ENCODE measurements around the gene SERINC2.
"Not testable (repeated sequence)": the region's sequence is repeated elsewhere in the genome, so short reads cannot be mapped to it uniquely, and the experiment has no call there.

Gene SERINC2

DNA sequence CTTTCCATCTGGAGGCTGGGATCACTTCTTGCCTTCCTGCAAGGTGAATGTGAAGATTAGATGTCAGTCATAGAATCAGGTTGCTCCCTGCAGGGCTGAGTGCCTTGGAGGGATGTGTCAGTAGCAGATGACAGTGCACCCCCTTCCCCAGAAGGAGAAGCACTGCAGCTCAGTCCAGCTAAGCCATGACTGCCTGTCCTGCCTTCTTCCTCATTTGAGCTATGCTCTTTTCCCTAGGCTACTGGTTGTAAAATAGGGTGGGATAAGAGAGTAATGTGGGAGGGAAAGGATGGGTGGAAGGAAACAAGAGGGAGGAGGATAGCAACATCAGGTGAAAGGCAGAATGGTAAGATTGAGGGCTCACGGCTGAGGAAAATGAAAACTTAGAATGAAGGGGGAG is 29.0 kb upstream of the SERINC2 start:
- no peak for DNase-seq (ENCODE audit: low read depth)

DNA sequence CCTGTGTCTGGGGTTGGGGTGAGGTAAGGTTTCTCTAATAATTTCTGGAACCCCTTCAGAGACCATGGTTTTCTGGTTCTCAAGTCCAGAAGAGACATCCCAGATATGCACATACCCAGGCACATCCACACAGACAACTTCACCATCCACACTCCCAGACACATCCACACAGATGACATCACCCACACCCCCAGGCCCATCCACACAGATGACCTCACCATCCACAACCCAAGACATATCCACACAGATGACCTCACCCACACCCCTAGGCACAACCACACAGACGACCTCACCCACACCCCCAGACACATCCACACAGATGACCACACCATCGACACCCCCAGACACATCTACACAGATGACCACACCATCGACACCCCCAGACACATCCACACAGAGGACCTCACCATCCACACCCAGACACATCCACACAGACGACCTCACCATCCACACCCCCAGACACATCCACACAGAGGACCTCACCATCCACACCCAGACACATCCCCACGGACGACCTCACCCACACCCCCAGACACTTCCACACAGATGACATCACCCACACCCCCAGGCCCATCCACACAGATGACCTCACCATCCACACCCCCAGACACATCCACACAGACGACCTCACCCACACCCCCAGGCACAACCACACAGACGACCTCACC is 26.3 kb upstream of the SERINC2 start:
- DNase-seq (ENCODE audit: low read depth) = not testable (repeated sequence)

DNA sequence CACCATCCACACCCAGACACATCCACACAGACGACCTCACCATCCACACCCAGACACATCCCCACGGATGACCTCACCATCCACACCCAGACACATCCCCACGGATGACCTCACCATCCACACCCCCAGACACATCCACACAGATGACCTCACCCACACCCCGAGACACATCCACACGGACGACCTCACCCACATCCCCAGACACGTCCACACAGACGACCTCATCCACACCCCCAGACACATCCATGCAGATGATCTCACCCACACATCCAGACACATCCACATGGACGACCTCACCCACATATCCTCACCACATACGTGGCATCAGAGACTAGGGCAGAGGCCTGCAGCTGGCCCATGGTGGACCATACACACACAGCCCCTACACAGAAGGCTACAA is 25.4 kb upstream of the SERINC2 start:
- DNase-seq (ENCODE audit: low read depth) = no peak

DNA sequence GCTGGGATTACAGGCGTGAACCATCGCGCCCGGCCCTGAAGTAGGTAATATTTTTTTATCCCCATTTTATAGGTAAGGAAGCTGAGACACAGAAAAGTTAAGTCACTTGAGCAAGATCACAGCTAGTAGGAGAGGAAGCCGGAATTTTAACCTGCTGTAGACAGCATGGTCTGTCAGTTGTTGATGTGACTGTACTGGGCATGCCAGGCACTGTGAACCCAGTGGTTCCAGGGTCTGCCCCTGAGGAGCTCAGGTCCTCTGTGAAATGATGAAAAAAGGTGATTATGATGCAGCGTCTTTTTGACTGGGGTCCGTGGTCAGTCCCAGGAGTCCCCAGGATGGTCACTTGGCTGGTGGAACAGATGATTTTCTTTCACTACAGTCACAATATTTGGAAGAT is 23.4 kb upstream of the SERINC2 start:
- no peak for DNase-seq (ENCODE audit: low read depth)

DNA sequence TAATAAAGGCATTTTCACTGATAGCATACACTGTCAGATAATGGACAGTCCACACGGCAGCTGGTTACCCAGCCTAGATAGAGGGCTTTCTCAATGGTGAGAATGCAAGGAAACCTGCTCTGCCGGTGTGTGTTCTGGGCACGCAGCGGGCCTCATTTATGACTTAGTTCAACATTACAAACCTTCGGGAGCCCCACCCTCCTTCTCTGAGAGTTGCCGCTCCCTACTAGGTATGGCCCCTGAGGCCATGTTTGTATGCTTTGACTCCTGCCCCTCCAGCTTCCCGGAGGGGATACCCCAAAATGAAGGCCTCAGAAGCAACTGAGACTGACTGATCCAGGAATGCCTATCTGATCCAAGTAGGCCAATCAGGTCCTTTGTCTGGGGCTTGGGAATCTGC is 22.9 kb upstream of the SERINC2 start:
- no peak for DNase-seq (ENCODE audit: low read depth)

DNA sequence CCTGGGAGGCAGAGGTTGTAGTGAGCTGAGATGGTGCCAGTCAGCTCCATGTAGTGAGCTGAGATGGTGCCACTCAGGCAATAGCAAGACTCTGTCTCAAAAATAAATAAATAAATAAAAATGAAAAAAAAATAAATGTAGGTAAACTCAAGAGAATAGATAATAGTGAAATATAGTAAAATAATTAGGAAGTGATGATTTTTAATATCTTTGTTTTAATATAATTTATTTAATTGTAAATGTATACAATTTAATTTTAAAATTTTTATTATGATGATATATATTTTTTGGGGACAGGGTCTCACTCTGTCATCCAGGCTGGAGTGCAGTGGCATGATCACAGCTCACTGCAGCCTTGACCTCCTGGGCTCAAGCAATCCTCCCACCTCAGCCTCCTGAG is 19.6 kb upstream of the SERINC2 start:
- no peak for DNase-seq (ENCODE audit: low read depth)

DNA sequence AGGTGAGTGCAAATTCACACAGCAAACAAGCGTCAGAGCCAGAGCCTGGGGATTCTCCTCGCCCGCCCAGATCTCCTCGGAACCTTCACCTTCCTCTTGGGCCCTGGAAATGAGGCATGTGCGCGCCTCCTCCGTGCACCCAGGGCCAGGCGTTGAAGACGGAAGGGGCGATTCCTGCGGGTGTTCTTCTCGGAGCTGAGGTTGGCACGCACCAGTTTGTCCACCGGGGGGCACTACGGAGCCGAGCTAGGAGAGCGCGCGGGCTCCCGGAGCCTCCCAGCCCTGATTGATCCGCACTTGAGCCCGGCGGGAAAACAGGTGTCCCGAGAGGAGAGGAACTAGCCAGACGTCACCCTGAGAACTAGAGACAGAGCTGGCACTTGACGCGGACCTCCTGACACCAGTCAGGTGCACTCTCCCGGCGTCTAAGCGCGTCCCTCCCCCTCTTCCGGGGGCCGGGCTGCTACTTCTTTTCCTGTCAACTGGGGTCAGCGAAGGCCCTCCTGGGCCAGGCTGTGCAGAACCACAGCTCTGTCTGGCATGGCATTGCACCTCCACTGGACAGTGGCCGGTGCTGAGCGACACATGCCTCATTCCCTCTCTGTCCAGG is 18.3 kb upstream of the SERINC2 start:
- peak; percentile 56 for DNase-seq (ENCODE audit: low read depth)

DNA sequence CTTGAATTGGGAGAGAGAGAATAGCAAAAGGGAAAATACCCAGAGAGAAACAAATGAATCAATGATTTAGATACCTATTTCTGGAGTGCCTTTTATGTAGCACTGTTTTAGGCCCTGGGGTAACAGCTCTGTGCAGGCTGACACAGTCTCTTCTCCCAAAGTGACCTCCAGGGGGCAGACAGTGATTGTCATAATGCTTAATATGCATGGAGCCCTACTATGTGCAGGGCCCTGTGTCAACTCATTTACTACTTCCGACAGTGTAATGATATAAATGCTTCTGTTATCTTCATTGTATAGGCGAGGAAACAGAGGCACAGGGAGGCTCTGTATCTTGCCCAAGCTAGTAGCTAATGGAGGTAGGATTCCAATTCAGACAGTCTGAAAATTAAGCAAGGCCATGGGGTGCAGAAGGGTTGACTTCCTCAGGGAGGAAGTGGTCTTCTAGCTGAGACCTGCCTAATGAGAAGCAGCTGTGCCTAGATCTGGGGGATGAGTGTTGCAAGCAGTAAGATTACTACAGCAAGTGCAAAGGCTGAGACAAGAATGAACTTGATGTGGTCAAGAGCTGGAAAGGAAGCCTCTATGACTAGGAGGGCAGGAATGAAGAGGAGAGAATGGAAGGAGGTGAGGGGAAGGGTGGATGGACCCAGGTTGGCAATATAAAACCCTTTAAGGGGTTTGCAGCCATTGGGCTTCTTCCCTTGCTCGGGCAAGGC is 16.2 kb upstream of the SERINC2 start:
- DNase-seq (ENCODE audit: low read depth) = no peak

DNA sequence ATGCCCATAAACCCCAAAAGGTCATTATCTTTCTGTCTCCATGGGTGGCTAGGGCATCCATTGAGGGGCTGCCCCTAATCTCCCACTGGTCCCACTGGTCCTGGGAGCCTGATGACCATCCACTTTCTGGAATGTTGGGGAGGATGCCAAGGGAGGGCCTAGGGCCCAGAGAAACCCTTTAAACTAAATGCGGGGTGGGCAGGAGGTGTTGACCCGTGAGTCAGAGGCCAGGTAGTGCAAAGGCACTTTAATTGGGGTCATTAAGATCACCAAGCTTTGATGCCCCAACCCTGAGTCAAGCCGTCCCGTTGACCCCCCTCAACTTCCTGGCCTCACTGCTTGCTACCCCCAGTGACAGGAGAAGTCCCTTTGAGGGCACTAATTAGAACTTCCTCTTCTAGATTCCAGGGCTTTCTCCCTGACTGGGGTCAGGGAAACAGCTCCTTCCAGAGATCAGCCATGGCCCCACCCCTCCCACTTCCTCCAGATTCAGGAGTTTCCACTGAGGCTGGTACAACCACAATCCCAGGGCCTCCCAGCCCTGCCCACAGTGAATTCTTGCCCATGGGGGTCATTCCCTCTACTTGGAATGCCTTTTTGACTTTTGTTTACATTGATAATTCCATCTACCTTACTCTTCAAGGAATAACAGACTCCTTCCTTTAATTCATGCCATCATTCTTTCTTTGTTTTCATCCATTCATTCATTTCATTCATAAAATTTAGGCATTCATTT is 15.5 kb upstream of the SERINC2 start:
- no peak for DNase-seq (ENCODE audit: low read depth)

DNA sequence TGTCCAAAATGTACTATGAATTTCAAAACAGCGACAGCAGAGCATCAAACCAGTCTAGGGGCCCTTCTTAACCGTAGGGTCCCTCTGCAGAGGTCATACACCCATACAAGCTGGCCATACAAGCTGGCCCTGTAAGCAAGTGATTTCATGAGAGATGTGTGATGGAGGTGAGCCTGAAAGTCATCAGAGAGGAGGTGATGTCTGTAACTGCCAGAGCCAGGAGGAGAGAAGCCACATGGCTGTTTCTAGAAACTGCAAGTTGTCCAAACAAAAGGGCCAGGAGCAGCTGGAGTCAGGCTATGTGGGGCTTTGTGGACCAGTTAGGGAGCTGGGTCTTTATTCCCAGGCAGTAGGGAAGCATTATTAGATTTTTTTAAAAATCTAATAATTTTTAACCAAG is 14.8 kb upstream of the SERINC2 start:
- no peak for DNase-seq (ENCODE audit: low read depth)

DNA sequence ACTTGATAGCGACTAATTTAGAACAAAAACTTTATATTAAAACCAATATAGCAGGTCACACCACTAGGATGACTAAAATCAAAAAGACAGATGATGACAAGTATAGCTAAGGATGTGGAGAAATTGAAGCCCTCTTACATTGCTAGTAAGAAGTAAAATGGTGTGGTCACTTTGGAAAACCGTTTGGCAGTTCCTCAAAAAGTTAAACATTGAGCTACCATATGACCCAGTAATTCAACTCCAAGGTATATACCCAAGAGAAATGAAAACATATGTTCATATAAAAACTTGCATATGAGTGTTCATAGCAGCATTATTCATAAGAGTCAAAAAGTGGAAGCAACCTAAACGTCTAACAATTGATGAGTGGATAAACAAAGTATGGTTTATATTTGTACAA is 13.0 kb upstream of the SERINC2 start:
- DNase-seq (ENCODE audit: low read depth) = no peak

DNA sequence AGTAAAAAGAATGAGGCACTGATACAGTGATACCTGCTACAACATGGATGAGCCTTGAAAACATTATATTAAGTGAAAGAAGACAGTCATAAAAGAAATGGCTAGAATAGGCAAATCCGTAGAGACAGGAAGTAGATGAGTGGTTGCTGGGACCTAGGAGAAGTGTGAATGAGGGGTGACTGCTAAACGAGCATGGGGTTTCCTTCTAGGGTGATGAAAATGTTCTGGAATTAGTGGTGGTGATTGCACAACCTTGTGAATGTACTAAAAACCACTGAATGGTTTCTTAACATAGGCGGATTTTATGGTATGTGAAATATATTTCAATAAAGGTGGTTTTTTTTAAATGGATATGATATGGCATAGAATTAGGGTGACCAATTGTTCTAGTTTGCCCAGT is 12.6 kb upstream of the SERINC2 start:
- DNase-seq (ENCODE audit: low read depth) = no peak

DNA sequence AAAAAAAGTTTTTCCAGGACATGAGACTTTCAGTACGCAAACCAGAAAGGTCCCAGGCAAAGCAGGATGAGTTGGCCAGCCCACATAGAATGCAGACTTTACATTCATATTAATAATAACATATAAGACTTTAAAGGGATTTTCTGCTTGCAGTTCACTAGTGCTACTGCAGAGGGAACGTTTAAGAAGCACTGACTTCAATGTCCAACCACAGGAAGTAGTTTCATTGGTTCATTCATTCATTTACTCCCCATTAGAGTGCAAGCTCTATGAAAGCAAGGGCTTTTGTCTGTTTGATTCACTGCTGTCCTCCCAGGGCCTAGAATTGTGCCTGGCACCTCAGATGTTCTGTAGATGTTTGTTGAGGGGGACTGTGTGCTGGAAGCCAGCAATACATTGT is 11.8 kb upstream of the SERINC2 start:
- DNase-seq (ENCODE audit: low read depth) = no peak

DNA sequence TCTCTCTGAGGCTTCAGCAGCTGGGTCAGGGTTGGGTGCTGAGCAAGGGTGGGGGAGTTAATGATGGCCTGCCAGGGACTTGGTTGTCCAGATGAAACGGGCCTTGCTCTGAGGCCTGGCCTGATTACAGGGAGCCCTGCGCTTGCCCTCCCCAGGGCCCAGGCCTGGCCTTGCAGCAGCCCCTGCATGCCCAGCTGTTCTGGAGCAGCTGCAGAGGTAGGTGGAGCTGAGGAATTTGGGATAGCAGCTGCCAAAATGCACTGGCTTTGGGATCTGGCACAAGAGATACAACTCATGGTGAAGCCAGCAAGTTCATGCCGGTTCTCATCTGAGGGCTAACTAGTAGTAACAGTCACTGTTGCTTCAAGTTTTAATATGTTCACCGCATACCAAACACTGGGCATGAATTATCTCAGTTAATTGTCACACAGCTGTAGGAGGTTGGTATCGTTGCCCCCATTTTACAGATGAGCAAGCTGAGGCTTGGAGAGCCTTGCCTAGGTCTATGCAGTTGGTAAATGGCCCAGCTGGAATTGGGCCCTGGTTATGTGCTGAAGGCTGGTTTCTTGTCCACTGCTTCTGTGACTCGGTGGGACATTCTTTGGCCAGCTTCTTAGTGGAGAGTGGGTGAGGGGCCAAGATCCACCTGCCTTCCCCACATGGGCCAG is 7.3 kb upstream of the SERINC2 start:
- DNase-seq (ENCODE audit: low read depth) = no peak

DNA sequence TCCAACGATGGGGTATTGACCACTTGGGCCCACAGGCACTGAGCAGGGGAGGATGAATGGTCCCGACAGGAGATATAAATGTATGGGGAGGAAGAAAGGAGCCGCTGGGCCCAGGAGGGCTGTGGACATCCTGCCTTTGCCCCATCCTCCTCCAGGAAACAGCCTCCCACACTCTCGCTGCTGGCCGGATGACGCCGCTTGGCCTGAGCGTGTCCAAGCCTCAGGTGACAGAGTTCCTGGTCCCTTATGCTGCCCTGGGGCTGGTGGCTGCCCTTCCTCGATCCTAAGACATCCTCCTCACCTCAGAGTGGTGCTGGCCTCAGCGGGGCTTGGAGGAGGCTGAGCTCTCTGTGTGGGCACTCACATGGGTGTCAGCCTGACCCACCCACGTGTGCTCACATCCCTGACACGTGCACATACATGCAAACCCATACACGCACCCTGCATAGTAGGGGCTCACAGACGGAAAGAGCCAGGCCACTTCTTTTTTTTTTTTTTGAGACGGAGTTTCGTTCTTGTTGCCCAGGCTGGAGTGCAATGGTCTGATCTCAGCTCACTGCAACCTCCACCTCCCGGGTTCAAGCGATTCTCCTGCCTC is 5.9 kb upstream of the SERINC2 start:
- DNase-seq (ENCODE audit: low read depth) = no peak

DNA sequence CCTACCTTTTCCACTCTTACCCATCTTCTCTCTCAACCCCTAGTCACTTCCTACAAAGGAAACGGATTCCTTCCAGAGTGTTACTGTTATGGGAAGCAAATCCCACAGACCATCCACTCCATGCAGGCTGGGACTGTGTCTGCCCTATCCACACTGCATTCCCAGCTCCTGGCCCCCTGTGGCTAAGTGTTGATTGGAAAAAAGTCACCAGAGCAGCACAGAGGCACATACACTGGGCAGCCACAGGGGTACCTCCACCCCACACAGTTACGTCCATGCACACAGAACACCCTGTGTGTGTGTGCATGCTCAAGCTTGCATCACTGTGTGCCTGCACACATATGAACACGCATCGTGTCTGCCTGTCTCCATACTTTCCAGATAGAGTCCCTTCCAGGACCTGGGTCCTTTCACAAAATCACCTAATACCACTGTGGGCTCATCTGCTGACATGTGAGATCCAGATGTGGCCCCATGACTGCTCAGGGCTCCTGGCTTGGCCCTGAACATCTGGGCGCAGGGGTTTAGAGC is 4.2 kb upstream of the SERINC2 start:
- DNase-seq (ENCODE audit: low read depth) = no peak

DNA sequence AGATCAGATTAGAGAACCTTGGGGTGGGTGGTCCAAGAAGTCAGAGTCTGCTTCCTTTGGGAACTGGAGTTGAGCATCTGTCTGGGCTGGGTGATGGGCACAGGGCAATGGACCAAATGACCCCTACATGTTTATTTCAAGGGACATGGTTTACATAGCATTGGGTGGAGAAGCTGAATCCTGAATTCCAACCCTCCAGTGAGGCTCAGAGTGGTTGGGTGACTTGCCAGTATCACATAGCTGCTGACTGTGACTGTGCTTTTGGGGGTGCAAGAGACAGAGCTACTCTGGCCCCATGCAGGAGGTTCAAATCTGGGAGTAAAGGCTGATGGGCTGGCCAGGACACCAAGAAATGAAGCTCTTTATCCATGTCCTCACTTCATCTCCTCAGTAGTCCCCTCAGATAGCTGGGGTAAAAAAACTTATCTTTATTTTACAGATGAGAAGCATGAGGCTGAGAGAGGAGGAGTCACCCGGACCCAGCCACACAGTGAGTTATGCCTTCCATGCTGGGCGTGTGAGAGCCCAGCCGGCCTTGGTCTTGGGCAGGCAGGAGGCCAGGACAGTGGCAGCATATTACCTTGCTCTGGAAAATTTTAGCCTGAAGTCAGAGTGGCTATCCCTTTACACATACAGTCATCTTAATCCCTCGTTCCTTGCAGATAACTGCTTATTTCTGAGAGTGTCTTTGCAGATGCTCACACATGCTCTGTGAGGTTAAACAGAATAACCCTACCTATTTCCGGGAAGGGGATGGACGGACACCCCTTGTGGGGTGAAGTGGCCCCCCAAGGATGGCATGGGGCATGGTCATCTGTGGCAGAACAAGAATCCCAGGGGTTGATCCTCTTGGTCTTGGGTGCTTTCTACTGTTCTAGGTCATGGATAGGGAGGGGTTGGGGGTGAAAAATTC is 2.8 kb upstream of the SERINC2 start:
- no peak for DNase-seq (ENCODE audit: low read depth)

DNA sequence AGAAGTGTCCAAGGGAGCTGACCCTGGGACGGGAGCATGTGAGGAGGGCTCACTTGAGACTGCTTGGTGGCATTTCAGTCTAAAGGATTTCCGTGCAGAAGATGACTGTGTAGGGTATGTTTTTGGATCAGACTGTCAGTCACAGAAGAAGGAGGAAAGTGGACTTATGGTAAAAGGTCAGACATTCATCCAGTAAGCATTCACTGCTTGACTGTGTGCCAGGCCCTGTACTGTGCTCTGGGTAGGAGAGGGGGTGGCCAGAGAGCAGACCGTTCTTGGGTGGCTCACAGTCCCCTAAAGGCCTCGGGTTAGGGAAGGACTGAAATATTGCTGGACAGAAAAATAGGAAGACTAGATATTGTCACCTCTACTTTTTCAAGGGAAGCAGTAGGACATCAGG is 2.1 kb upstream of the SERINC2 start:
- DNase-seq (ENCODE audit: low read depth) = no peak

DNA sequence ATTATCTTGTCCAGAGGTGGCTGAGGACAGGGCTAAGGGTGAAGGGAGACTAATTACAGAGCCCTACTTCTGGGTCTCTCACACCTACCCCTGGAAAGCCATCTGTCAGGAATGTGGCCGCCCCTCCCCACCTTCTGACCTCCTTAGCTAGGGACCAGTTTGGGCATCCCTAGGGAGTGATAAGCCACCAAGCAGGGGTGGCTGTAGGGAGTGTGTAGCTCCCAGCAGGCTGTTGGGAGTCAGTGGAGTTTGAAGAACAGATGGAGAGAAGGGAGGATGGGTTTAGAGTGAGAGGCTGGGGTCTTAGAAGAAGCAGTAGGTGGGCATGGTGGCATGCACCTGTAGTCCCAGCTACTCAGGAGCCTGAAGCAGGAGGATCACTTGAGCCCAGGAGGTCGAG is 808 bp upstream of the SERINC2 start:
- no peak for DNase-seq (ENCODE audit: low read depth)

DNA sequence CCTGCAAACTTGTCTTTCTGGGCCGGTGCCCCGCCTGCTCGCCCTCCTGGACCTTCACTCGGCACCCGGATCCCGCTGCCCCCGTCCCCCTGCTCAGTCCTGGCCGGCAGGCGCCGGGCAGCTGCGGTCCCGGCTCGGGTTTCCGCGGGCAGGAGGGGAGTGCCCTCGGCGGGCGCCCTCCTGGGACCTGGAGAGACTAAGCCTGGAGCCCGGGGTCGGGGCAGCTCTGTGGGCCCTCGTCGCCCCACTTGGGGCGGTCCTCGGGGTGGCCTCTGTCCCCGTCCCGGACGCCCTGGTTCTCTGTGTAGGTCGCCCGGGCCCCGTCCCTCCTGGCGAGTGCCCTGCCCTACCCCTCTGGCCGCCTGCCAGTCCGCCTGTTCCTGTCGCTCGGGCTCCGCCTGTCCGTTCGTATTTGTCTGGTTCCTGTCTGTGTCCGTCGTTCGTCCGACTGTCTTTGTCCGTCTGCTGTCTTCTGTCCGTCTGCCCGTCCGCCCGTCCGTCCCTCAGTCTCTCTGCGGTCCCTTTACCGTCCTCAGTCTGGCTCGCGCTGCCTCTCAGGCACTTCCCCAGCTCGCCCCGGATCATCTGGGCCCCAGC is 490 bp downstream of the SERINC2 start:
- DNase-seq (ENCODE audit: low read depth) = no peak

Measured in CMK (cell line).